Fibroblast of lung (primary cell): ENCODE measurements around the gene TMEM94. TPM values are rescaled to one million over a fixed set of nuclear protein-coding genes. Genes with fewer than 3 reads are reported as not detected.

Experiments
- DNase-seq, 2 donors: peaks; one replicate each; pipeline versions ENCODE4 v3.0.0 to v3.0.0-alpha.2; 2010; ENCODE audit warnings: low read depth in 2 of 2
- H2AFZ ChIP-seq: 2 replicates; pipeline ENCODE4 v1.5.1; 2012; ENCODE audit warnings: low read length, control low read depth, inconsistent platforms
- H3K27ac ChIP-seq: 2 replicates; pipeline ENCODE4 v1.5.1; 2011; ENCODE audit warnings: low read length, control low read depth; ENCODE audit not compliant: insufficient read depth
- H3K27me3 ChIP-seq: 2 replicates; pipeline ENCODE4 v1.5.1; 2011; ENCODE audit warnings: mild to moderate bottlenecking, low read length; ENCODE audit not compliant: control insufficient read depth, insufficient read depth
- H3K36me3 ChIP-seq: 2 replicates; pipeline ENCODE4 v1.5.1; 2011; ENCODE audit warnings: low read length; ENCODE audit not compliant: control insufficient read depth, insufficient read depth
- H3K4me1 ChIP-seq: 2 replicates; pipeline ENCODE4 v1.5.1; 2011; ENCODE audit warnings: low read length; ENCODE audit not compliant: control insufficient read depth, insufficient read depth; ENCODE audit errors: extremely low read depth
- H3K4me2 ChIP-seq: 2 replicates; pipeline ENCODE4 v1.5.1; 2011; ENCODE audit warnings: low read length, control low read depth; ENCODE audit not compliant: insufficient read depth; ENCODE audit errors: extremely low read depth
- H3K4me3 ChIP-seq, 4 experiments: fragments of 200-600 bp in 1 of 4; sonication (generic) in 1 of 4; replicated peaks in 1 of 4; 2 replicates each; pipeline ENCODE4 v1.5.1; 2011 to 2016; ENCODE audit warnings: low read length in 4 of 4, low read depth in 3 of 4, mild to moderate bottlenecking in 3 of 4, control low read depth in 2 of 4, inconsistent platforms in 1 of 4, mixed read lengths in 1 of 4; ENCODE audit not compliant: insufficient read depth in 1 of 4; ENCODE audit errors: control extremely low read depth in 1 of 4
- H3K79me2 ChIP-seq: 2 replicates; pipeline ENCODE4 v1.5.1; 2012; ENCODE audit warnings: mild to moderate bottlenecking, low read length, inconsistent platforms; ENCODE audit not compliant: control insufficient read depth, insufficient read depth
- H3K9ac ChIP-seq: 2 replicates; pipeline ENCODE4 v1.5.1; 2011; ENCODE audit warnings: mild to moderate bottlenecking, low read length, control low read depth; ENCODE audit not compliant: insufficient read depth
- H3K9me3 ChIP-seq: 2 replicates; pipeline ENCODE4 v1.5.1; 2012; ENCODE audit warnings: low read depth, low read length; ENCODE audit not compliant: control insufficient read depth, insufficient read depth
- H4K20me1 ChIP-seq: 2 replicates; pipeline ENCODE4 v1.5.1; 2011; ENCODE audit warnings: low read length; ENCODE audit not compliant: control insufficient read depth, insufficient read depth; ENCODE audit errors: extremely low read depth
- CTCF ChIP-seq, 2 donors: IDR thresholded peaks in 1 of 2; conservative IDR thresholded peaks in 1 of 2; 1 replicate in 1 of 2; 2 replicates in 1 of 2; pipeline ENCODE4 v1.5.1; 2011 to 2012; ENCODE audit warnings: low read length in 2 of 2, control low read depth in 1 of 2, inconsistent platforms in 1 of 2, low read depth in 1 of 2, mild to moderate bottlenecking in 1 of 2
- EZH2 ChIP-seq: IDR thresholded peaks from 2 replicates; pipeline ENCODE4 v1.5.1; 2012; ENCODE audit warnings: low read length, control low read depth, mild to moderate bottlenecking; ENCODE audit errors: missing control alignments
- polyA plus RNA-seq, 2 donors: library from polyadenylated mRNA; depleted of rRNA in 1 of 2; stranded (reverse) in 1 of 2; unstranded in 1 of 2; fragments of >200 nt; gene quantifications; 2 replicates each; pipeline ENCODE4 v1.2.1, GENCODE V29; 2011 to 2012; ENCODE audit warnings: missing spikeins in 1 of 2
- total RNA-seq: library from RNA; depleted of rRNA; stranded (reverse); fragments of >200 nt; gene quantifications from 2 replicates; pipeline ENCODE4 v1.2.1, GENCODE V29; 2014

Gene TMEM94
- total and polyA plus RNA-seq, 2 donors (not counting 1 experiment from before 2014, with no cell fraction given): 18.3 to 35.0 TPM

- Histone ChIP-seq H3K36me3 (no peaks in the 10 kb centered on the region), H2AFZ (no peak overlapping the region), H3K4me3 (no peak overlapping the region), H3K4me2 (no peak overlapping the region), H3K4me1 (no peaks in the 10 kb centered on the region), H3K79me2 (no peaks in the 10 kb centered on the region), H3K27me3 (peaks cover 5% of the 10 kb centered on the region), H3K27ac (no peak overlapping the region), H3K9me3 (no peaks in the 10 kb centered on the region), H4K20me1 (no peaks in the 10 kb centered on the region), H3K9ac (no peak overlapping the region)
- DNase-seq: no peak
- TF ChIP-seq EZH2: no peak
- no peak for TF ChIP-seq CTCF (conservative IDR thresholded peaks at IDR 0.05 in 1 of 2, IDR thresholded peaks at IDR 0.05 in 1 of 2; ENCODE audit: low read depth in 1 of 2, low read length in 2 of 2)
Measured at GRCh38 chr17:75531721-75532072, 75.3 kb downstream of the TMEM94 start.

GRCh38 chr17:75535119-75535537 is 78.7 kb downstream of the TMEM94 start:
- Histone ChIP-seq H3K4me2 (no peak overlapping the region), H3K4me1 (no peaks in the 10 kb centered on the region), H3K9ac (no peak overlapping the region), H2AFZ (no peak overlapping the region), H3K36me3 (no peaks in the 10 kb centered on the region), H3K9me3 (no peaks in the 10 kb centered on the region), H3K4me3 (no peak overlapping the region), H3K79me2 (no peaks in the 10 kb centered on the region), H3K27me3 (peaks cover 2% of the 10 kb centered on the region), H3K27ac (no peak overlapping the region), H4K20me1 (no peaks in the 10 kb centered on the region)
- no peak for DNase-seq
- TF ChIP-seq EZH2 (no peak), CTCF (conservative IDR thresholded peaks at IDR 0.05 in 1 of 2, IDR thresholded peaks at IDR 0.05 in 1 of 2; ENCODE audit: low read depth in 1 of 2, low read length in 2 of 2) (no peak)

- H3K4me1 ChIP-seq: no peaks in the 10 kb centered on the region
- H2AFZ ChIP-seq: no peak overlapping the region
- no peak overlapping the region for H3K27ac ChIP-seq
- no peaks in the 10 kb centered on the region for H3K9me3 ChIP-seq
- H3K4me2 ChIP-seq: no peak overlapping the region
- TF ChIP-seq CTCF (conservative IDR thresholded peaks at IDR 0.05 in 1 of 2, IDR thresholded peaks at IDR 0.05 in 1 of 2; ENCODE audit: low read depth in 1 of 2, low read length in 2 of 2): no peak
- TF ChIP-seq EZH2: no peak
- no peak overlapping the region for H3K9ac ChIP-seq
- no peaks in the 10 kb centered on the region for H4K20me1 ChIP-seq
- no peaks in the 10 kb centered on the region for H3K79me2 ChIP-seq
- H3K4me3 ChIP-seq: no peak overlapping the region
- H3K36me3 ChIP-seq: no peaks in the 10 kb centered on the region
- no peak for DNase-seq
- peaks cover 2% of the 10 kb centered on the region for H3K27me3 ChIP-seq
Measured at GRCh38 chr17:75535871-75536270, 79.4 kb downstream of the TMEM94 start.
